ENCODE measurements around the gene GRM7. TPM values are rescaled to one million over a fixed set of nuclear protein-coding genes. Genes with fewer than 3 reads are reported as not detected.

The GRM7 gene
- total and polyA plus RNA-seq, 2 experiments from 2014 or later: 0.62 to 1.7 TPM

DNA sequence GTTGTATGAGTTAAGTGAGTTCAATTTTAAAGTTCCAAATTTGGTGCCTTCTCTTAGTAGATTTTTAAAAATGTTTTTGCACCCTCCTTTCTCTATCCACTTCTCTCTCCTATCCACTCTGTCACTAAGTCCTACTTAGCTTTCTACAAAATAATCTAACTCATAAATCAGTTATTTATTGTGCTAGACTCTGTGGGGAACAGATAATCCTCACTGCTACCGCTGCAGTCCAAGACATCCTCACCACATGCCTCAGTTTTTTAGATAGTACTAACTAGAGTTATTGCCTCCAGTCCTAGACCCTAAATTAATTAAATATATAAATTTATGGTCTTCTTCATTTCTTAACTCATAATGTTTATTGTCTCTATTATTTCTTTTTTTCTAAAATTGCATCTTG, 576.3 kb downstream of the GRM7 start:
- TF ChIP-seq, protein P1, sequence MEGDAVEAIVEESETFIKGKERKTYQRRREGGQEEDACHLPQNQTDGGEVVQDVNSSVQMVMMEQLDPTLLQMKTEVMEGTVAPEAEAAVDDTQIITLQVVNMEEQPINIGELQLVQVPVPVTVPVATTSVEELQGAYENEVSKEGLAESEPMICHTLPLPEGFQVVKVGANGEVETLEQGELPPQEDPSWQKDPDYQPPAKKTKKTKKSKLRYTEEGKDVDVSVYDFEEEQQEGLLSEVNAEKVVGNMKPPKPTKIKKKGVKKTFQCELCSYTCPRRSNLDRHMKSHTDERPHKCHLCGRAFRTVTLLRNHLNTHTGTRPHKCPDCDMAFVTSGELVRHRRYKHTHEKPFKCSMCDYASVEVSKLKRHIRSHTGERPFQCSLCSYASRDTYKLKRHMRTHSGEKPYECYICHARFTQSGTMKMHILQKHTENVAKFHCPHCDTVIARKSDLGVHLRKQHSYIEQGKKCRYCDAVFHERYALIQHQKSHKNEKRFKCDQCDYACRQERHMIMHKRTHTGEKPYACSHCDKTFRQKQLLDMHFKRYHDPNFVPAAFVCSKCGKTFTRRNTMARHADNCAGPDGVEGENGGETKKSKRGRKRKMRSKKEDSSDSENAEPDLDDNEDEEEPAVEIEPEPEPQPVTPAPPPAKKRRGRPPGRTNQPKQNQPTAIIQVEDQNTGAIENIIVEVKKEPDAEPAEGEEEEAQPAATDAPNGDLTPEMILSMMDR (IDR thresholded peaks at IDR 0.05; ENCODE audit: low read depth, low read length): no peak
- H3K27me3 ChIP-seq: no peaks in the 10 kb centered on the region
- no peak for DNase-seq (ENCODE audit: low read depth in 1 of 2, low spot score in 1 of 2)
- no peaks in the 10 kb centered on the region for H3K4me1 ChIP-seq (ENCODE audit: low read depth)
- H3K9me3 ChIP-seq (ENCODE audit: low read depth): no peaks in the 10 kb centered on the region
- H3K36me3 ChIP-seq: no peaks in the 10 kb centered on the region
- H3K4me3 ChIP-seq: no peak overlapping the region
- no peak overlapping the region for H3K27ac ChIP-seq

DNA sequence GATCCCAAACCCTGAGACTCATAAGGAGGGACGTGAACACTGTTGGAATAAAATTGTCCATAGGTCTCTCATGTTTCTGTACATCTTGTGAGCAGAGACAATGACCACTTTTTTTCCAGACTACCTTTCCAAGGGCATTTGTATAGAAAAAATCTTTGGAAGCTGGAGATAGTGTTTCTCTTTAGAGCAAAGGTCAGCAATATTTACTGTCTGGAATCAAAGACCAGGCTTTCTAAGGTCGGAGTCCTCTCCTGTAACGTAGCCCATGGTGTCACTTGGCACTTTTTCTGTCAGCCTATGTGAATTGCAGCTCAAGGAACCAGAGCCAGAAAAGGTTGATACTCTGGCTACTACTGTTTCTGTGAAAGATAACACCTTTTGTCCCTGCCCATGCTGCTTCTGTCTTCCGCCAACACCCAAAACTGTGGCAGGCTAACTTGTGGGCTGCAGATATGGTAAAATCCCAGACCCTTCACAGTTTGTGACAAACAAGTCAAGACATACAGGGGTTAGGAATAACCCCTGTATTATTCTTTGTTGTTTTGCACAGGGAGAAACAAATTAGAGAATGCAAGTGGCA, 578.3 kb downstream of the GRM7 start:
- no peak overlapping the region for H3K4me3 ChIP-seq
- TF ChIP-seq, protein P1 (IDR thresholded peaks at IDR 0.05; ENCODE audit: low read depth, low read length): no peak
- no peak overlapping the region for H3K27ac ChIP-seq
- H3K36me3 ChIP-seq: no peaks in the 10 kb centered on the region
- no peaks in the 10 kb centered on the region for H3K27me3 ChIP-seq
- H3K4me1 ChIP-seq (ENCODE audit: low read depth): no peaks in the 10 kb centered on the region
- no peak for DNase-seq (ENCODE audit: low read depth in 1 of 2, low spot score in 1 of 2)
- H3K9me3 ChIP-seq (ENCODE audit: low read depth): no peaks in the 10 kb centered on the region

DNA sequence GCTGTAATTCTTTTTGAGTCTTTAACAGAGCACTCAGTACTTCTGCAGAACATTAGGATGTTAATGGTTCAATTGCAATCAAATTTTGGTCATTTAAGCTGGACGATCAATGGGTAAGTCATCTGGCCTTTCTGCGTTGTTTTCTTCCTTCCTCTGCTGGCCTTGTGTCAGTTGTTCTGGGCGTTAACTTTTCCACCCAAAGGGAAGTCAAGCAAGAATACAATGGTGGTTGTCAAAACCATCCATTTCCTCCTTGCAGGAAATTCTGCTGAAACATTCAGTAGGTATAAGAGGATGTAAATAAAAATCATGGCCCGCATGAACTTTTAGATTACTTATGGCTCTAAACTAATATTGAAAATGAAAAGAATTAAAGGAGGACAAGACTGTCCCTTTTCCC, 584.0 kb downstream of the GRM7 start:
- Histone ChIP-seq H3K36me3 (no peaks in the 10 kb centered on the region), H3K27ac (no peak overlapping the region), H3K4me1 (ENCODE audit: low read depth) (peaks cover 3% of the 10 kb centered on the region), H3K4me3 (no peak overlapping the region), H3K9me3 (ENCODE audit: low read depth) (no peaks in the 10 kb centered on the region), H3K27me3 (no peaks in the 10 kb centered on the region)
- DNase-seq (ENCODE audit: low read depth in 1 of 2, low spot score in 1 of 2): no peak
- TF ChIP-seq, protein P1 (IDR thresholded peaks at IDR 0.05; ENCODE audit: low read depth, low read length): no peak

DNA sequence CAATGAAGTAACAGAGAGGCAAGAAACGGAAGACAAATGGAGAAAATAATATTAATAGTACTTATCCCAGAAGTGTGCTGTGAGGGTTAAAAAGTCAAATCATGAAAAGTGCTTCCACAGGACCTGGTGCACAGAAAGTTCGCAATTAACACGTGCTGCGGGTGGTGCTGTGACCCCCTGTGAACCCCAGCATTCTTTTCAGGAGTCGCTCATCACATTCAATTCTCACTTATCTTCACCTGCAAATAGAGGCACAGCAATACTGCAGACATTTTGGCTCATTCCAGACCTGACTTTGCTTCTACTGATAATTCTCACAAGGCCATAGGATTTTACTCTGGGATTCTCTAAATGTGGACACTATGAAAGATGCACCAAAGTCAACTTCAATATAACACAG, 584.4 kb downstream of the GRM7 start:
- Histone ChIP-seq H3K4me3 (no peak overlapping the region), H3K36me3 (no peaks in the 10 kb centered on the region)
- no peak for DNase-seq (ENCODE audit: low read depth in 1 of 2, low spot score in 1 of 2)

DNA sequence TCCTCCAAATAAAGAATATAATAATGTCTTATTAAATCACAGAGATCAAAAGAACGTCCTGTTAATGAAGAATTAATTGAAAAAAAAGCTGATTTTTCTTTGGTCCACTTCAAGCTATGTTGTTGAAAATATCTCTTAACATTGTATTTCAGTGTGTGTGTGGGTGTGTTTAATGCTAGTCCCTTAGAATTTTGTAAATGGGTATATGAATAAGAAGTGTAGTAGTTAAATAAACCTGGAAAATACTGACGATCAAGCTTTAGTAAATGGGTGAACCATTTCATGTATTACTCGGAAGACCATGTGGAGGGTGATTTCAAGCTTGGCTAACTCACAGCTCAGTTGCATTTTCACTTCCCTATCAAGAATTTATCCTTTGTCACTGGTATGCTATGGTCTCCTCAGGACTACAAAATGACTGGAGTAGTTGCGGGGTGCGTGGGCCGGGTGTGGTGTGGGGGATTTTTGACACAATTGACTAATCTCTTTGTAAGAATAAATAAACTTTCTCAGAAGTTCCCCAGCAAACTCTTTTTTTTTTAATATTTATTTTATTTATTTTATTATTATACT, 586.4 kb downstream of the GRM7 start:
- no peak overlapping the region for H3K4me3 ChIP-seq
- TF ChIP-seq, protein P1 (IDR thresholded peaks at IDR 0.05; ENCODE audit: low read depth, low read length): no peak

More for the DNA sequence above, 584.4 kb downstream of the GRM7 start:
- no peak overlapping the region for H3K27ac ChIP-seq
- no peaks in the 10 kb centered on the region for H3K9me3 ChIP-seq (ENCODE audit: low read depth)
- H3K4me1 ChIP-seq (ENCODE audit: low read depth): peaks cover 3% of the 10 kb centered on the region
- H3K27me3 ChIP-seq: no peaks in the 10 kb centered on the region
- TF ChIP-seq, protein P1 (IDR thresholded peaks at IDR 0.05; ENCODE audit: low read depth, low read length): no peak

More for the DNA sequence above, 586.4 kb downstream of the GRM7 start:
- no peak overlapping the region for H3K27ac ChIP-seq
- no peaks in the 10 kb centered on the region for H3K9me3 ChIP-seq (ENCODE audit: low read depth)
- no peak for DNase-seq (ENCODE audit: low read depth in 1 of 2, low spot score in 1 of 2)
- no peaks in the 10 kb centered on the region for H3K27me3 ChIP-seq
- peaks cover 3% of the 10 kb centered on the region for H3K4me1 ChIP-seq (ENCODE audit: low read depth)
- no peaks in the 10 kb centered on the region for H3K36me3 ChIP-seq
